A204.1 (cell line): ENCODE measurements around the gene MYADM.

Experiments
- FAIRE-seq: peaks from 2 replicates; lab custom pipeline; 2012; peaks lifted over from hg19 to GRCh38; lab: Jason Lieb, UNC

The MYADM gene

DNA sequence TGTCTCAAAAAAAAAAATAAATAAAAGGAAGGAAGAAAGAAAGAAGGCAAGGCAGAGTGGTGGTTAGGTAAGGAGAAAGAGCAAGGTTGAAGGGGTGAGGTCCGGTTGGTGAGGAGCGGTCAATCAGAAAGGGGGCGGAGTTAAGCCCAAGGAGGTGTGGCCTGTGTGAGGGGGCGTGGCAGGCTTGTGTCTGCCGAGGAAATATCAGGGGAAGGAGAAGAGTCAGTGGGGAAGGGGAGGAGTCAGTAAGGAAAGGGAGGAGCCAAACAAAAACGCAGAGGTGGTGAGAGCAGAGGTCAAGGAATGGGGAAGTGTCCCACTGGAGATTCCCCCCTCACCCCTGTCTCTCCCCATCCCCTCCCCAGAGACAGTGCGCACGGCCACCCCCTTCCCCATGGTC lies 47.3 kb downstream of the MYADM start:
- no peak for FAIRE-seq

DNA sequence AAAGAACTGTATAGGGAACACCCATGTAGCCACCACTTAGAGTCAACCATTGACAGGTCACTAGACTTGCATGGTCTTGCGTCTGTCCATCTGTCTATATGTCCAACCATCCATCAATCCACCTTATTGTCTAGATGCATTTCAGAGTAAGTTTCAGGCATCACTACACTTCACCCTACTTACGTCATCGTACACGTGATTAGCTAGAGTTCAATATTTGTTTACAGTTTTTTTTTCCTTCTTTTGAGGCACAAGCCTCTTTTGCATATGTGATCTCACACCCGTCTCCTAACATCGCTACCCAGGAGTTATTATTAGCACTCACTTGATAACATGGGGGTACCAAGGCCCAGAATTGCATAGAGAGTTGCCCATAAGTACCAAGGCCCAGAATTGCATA lies 48.3 kb downstream of the MYADM start:
- FAIRE-seq = no peak

DNA sequence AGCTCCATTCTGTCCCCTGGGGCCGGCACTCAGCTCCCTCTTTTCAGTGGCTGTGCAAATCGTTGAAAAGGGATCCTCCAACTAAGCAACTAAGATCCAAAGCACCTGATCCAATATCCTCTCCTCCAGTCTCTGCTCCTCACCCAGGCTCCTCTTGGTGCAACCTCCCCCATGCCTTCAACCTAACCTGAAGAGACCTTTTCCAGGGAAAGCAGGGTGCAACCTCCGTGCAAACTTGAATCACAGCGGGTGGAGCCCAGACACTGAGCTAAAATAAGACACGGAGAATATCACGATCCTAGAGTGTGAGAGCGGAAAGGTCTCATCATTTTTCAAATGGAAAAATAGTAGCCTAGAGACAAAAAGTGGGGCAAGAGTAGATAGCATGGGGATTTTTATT lies 49.7 kb downstream of the MYADM start:
- no peak for FAIRE-seq
